NK-92 (cell line): ENCODE data around the gene DACH2.

Experiments
- DNase-seq: peaks from one replicate; lab custom pipeline; 2025; ENCODE audit not compliant: unreplicated experiment; lab: John Stamatoyannopoulos, UW

Gene DACH2

GRCh38 chrX:86747091-86747490 is 598.8 kb downstream of the DACH2 start:
- DNase-seq: no peak

GRCh38 chrX:86805241-86805640 is 657.0 kb downstream of the DACH2 start:
- DNase-seq: no peak

GRCh38 chrX:86806786-86807185 is 658.5 kb downstream of the DACH2 start:
- DNase-seq: no peak

- DNase-seq: no peak
Observed at GRCh38 chrX:86809651-86810050, 661.4 kb downstream of the DACH2 start.

GRCh38 chrX:86829786-86830185 is 681.5 kb downstream of the DACH2 start:
- no peak for DNase-seq

- DNase-seq: no peak
Observed at GRCh38 chrX:86830685-86831084, 682.4 kb downstream of the DACH2 start.

GRCh38 chrX:86845101-86845500 is 696.9 kb downstream of the DACH2 start:
- DNase-seq: no peak
